Activated T-helper 2 cell treated with anti-CD3 and anti-CD28 coated beads, Interferon-gamma antibody, Interleukin-2, Interleukin-4, amounts not matched to agents 10 μg/mL and 5 μg/mL and 100 μg/mL, durations not matched to agents 14 hours and 24 hours and 36 hours (primary cell): Measurements from ENCODE around the gene KLF13. TPM values are rescaled to one million over a fixed set of nuclear protein-coding genes. Genes with fewer than 3 reads are reported as not detected.

Source experiments
- DNase-seq: peaks from one replicate; pipeline ENCODE4 v3.0.0; 2021; ENCODE audit warnings: low spot score
- H3K27ac Mint-ChIP-seq: one replicate; pipeline ENCODE4 v1.8.0; 2021; ENCODE audit warnings: mixed read lengths
- H3K27me3 Mint-ChIP-seq: one replicate; pipeline ENCODE4 v1.8.0; 2021; ENCODE audit warnings: low read depth, mixed read lengths
- H3K36me3 Mint-ChIP-seq: one replicate; pipeline ENCODE4 v1.8.0; 2021; ENCODE audit warnings: low read depth, mixed read lengths
- H3K4me1 Mint-ChIP-seq: one replicate; pipeline ENCODE4 v1.8.0; 2021; ENCODE audit warnings: low read depth, mixed read lengths
- H3K4me3 Mint-ChIP-seq: one replicate; pipeline ENCODE4 v1.8.0; 2021; ENCODE audit warnings: low read depth, mild to moderate bottlenecking, moderate library complexity, mixed read lengths
- H3K9me3 Mint-ChIP-seq: one replicate; pipeline ENCODE4 v1.8.0; 2021; ENCODE audit warnings: mixed read lengths
- intact Hi-C: fragments of 100-400 bp; cut with micrococcal nuclease; formaldehyde crosslinking; loops from one replicate; pipeline ENCODE4 v1.15.1; 2023
- total RNA-seq: library from RNA; stranded (reverse); gene quantifications from 2 replicates; pipeline ENCODE4 v1.2.3, GENCODE V29; 2022

KLF13 gene
- total RNA-seq, 1 donor from 2014 or later = 127 TPM

DNA sequence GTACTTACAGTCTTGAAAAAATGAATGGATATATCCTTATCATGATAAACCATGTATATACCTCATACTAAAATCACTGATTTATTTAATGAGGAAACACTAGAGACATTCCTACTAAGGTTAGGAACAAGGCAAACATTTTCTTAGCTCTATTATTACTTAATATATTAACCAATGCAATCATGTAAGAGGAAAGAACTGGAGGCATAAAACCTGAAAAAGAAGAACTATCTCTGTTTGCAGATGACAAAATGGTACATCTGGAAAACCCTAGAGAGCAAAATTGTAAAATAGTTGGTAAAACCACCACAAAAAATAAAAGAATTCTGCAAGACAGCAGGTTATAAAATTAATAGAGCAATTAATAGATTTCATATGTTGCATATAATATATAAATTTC lies 81.2 kb downstream of the KLF13 start:
- Mint-ChIP-seq H3K4me1 (peaks cover 17% of the 10 kb centered on the region), H3K4me3 (no peak overlapping the region), H3K27ac (no peak overlapping the region), H3K36me3 (peaks cover 21% of the 10 kb centered on the region), H3K27me3 (peaks cover 4% of the 10 kb centered on the region), H3K9me3 (peaks cover 43% of the 10 kb centered on the region)
- intact Hi-C loops = no loop called here
- DNase-seq = no peak

DNA sequence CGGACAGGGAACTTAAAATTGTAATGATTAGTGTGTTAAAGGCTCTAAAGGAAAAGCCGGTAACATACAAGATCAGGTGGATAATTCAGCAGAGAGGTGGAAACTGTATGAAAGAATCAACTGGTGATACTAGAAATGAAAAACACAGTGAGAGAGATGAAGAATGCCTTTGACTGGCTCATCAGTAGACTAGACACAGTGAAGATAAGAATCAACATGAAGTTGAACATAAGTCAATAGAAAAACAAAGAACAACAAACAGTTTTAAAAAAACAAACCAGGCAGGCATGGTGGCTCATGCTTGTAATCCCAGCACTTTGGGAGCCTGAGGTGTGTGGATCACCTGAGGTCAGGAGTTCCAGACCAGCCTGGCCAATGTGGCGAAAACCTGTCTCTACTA lies 82.1 kb downstream of the KLF13 start:
- no peak overlapping the region for H3K4me3 Mint-ChIP-seq
- no peak overlapping the region for H3K27ac Mint-ChIP-seq
- peaks cover 4% of the 10 kb centered on the region for H3K27me3 Mint-ChIP-seq
- intact Hi-C loops = no loop called here
- peaks cover 21% of the 10 kb centered on the region for H3K36me3 Mint-ChIP-seq
- peaks cover 43% of the 10 kb centered on the region for H3K9me3 Mint-ChIP-seq
- peaks cover 22% of the 10 kb centered on the region for H3K4me1 Mint-ChIP-seq
- DNase-seq = no peak

GRCh38 chr15:31409171-31409570 lies 82.5 kb downstream of the KLF13 start:
- Mint-ChIP-seq H3K9me3 (peaks cover 43% of the 10 kb centered on the region), H3K4me3 (no peak overlapping the region), H3K36me3 (peaks cover 21% of the 10 kb centered on the region), H3K4me1 (peaks cover 22% of the 10 kb centered on the region), H3K27ac (no peak overlapping the region), H3K27me3 (peaks cover 4% of the 10 kb centered on the region)
- DNase-seq = no peak
- intact Hi-C loops = no loop called here

GRCh38 chr15:31412824-31413223 lies 86.2 kb downstream of the KLF13 start:
- Mint-ChIP-seq H3K9me3 (peaks cover 23% of the 10 kb centered on the region), H3K27me3 (peaks cover 4% of the 10 kb centered on the region), H3K36me3 (peaks cover 9% of the 10 kb centered on the region), H3K4me3 (no peak overlapping the region), H3K27ac (no peak overlapping the region), H3K4me1 (peaks cover 8% of the 10 kb centered on the region)
- no peak for DNase-seq
- intact Hi-C loops = no loop called here

DNA sequence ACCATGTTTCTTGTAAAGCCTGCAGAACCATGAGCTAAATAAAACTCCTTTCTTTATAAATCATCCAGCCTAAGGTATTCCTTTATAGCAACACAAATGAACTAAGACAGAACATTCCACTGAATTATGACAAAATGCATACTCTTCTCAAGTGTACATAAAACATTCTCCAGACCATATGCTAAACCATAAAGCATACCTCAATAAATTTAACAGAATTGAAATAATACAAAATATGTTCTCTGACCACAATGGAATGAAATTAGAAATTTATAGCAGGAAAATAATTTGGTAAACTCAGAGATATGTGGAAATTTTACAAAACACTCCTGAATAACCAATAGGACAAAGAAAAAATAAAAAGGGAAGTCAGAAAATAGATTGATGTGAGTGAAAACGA lies 88.6 kb downstream of the KLF13 start:
- H3K36me3 Mint-ChIP-seq = peaks cover 12% of the 10 kb centered on the region
- peaks cover 29% of the 10 kb centered on the region for H3K9me3 Mint-ChIP-seq
- H3K27me3 Mint-ChIP-seq = no peaks in the 10 kb centered on the region
- no peak for DNase-seq
- H3K4me1 Mint-ChIP-seq = peaks cover 8% of the 10 kb centered on the region
- no peak overlapping the region for H3K4me3 Mint-ChIP-seq
- no peak overlapping the region for H3K27ac Mint-ChIP-seq
- intact Hi-C loops = no loop called here

DNA sequence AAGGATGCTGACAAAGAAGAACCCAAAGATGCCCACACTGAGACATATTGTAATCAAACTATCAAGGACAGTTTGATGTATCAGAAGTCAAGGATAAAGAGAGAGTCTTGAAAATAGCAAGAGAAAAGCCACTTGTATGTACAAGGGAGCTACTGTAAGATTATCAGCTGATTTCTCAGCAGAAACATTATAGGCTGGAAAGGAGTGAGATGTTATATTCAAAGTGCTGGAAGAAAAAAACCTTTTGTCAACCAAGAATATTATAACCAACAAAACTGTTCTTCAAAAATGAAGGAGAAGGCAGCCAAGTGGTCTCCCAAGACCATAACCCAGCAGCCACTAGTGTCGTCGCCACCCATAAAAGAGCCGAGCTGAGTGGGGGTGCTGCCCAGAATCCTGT lies 93.2 kb downstream of the KLF13 start:
- H3K36me3 Mint-ChIP-seq = peaks cover 8% of the 10 kb centered on the region
- H3K9me3 Mint-ChIP-seq = peaks cover 34% of the 10 kb centered on the region
- no peak overlapping the region for H3K4me3 Mint-ChIP-seq
- no peak overlapping the region for H3K27ac Mint-ChIP-seq
- no peaks in the 10 kb centered on the region for H3K27me3 Mint-ChIP-seq
- DNase-seq = no peak
- H3K4me1 Mint-ChIP-seq = no peaks in the 10 kb centered on the region
- intact Hi-C loops = no loop called here

- intact Hi-C loops = no loop called here
- DNase-seq = no peak
- Mint-ChIP-seq H3K4me1 (peaks cover 37% of the 10 kb centered on the region), H3K36me3 (no peaks in the 10 kb centered on the region), H3K27ac (no peak overlapping the region), H3K4me3 (no peak overlapping the region), H3K27me3 (no peaks in the 10 kb centered on the region), H3K9me3 (peaks cover 9% of the 10 kb centered on the region)
Measured at GRCh38 chr15:31427411-31427810, 100.8 kb downstream of the KLF13 start.

Other genes with a start within 250 kb of the KLF13 start
- not detected in 2 replicates for gene TRPM1, start 225.1 kb upstream of the KLF13 start, total RNA-seq